Measurements from ENCODE around the gene WNT3A.
"Not testable (repeated sequence)": the region's sequence is repeated elsewhere in the genome, so short reads cannot be mapped to it uniquely, and the experiment has no call there.

WNT3A gene

DNA sequence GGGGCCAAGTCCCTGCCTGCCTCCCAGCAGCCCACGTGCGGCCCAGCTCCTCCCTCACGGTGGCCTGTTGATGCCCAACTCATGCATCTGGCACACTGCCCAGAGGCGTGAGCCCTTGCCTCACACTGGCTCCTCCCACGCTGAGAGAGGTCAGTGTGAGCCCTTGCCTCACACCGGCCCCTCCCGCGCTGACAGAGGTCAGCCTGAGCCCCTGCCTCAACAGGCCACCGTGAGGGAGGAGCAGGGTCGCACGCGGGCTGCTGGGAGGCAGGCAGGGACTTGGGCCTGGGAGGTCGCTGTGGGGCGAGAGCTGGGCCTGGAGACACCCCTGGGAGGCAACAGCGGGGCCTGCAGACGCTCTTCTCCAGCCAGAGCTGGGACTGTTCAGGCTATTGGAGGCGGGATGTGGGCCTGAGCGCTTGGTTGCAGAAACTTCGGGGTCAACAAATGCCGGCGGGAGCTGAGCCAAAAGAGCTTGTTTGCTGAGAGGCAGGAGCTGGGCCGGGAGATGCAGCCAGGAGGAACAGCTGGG is 33.9 kb upstream of the WNT3A start:
- H3K4me1 ChIP-seq (ENCODE audit: control insufficient read depth, insufficient read depth, low read length); H3K27me3 ChIP-seq (ENCODE audit: control insufficient read depth, insufficient read depth, low read length); H3K4me3 ChIP-seq (ENCODE audit: low read depth, low read length); H3K9me3 ChIP-seq (ENCODE audit: control insufficient read depth, insufficient read depth, low read depth, low read length); H3K9ac ChIP-seq (ENCODE audit: low read length); H3K27ac ChIP-seq (ENCODE audit: low read depth, low read length); H3K36me3 ChIP-seq (ENCODE audit: control insufficient read depth, insufficient read depth, low read length): not testable (repeated sequence)

- H3K27ac ChIP-seq (ENCODE audit: low read depth, low read length); H3K4me1 ChIP-seq (ENCODE audit: control insufficient read depth, insufficient read depth, low read length); H3K36me3 ChIP-seq (ENCODE audit: control insufficient read depth, insufficient read depth, low read length); H3K9me3 ChIP-seq (ENCODE audit: control insufficient read depth, insufficient read depth, low read depth, low read length); H3K27me3 ChIP-seq (ENCODE audit: control insufficient read depth, insufficient read depth, low read length); H3K4me3 ChIP-seq (ENCODE audit: low read depth, low read length); H3K9ac ChIP-seq (ENCODE audit: low read length): not testable (repeated sequence)
These were observed 33.0 kb upstream of the WNT3A start for GRCh38 chr1:227973724-227974288.

GRCh38 chr1:227975583-227976283 is 31.1 kb upstream of the WNT3A start:
- H3K9me3 ChIP-seq (ENCODE audit: control insufficient read depth, insufficient read depth, low read depth, low read length); H3K9ac ChIP-seq (ENCODE audit: low read length); H3K36me3 ChIP-seq (ENCODE audit: control insufficient read depth, insufficient read depth, low read length): not testable (repeated sequence)

GRCh38 chr1:227987181-227987580 is 19.6 kb upstream of the WNT3A start:
- no peak overlapping the region for H3K4me3 ChIP-seq (ENCODE audit: low read depth, low read length)
- H3K9ac ChIP-seq (ENCODE audit: low read length): no peak overlapping the region
- no peaks in the 10 kb centered on the region for H3K27me3 ChIP-seq (ENCODE audit: control insufficient read depth, insufficient read depth, low read length)
- no peaks in the 10 kb centered on the region for H3K36me3 ChIP-seq (ENCODE audit: control insufficient read depth, insufficient read depth, low read length)
- H3K9me3 ChIP-seq (ENCODE audit: control insufficient read depth, insufficient read depth, low read depth, low read length): no peaks in the 10 kb centered on the region
- H3K27ac ChIP-seq (ENCODE audit: low read depth, low read length): no peak overlapping the region
- H3K4me1 ChIP-seq (ENCODE audit: control insufficient read depth, insufficient read depth, low read length): no peaks in the 10 kb centered on the region

More at GRCh38 chr1:227975583-227976283, 31.1 kb upstream of the WNT3A start:
- H3K4me1 ChIP-seq (ENCODE audit: control insufficient read depth, insufficient read depth, low read length); H3K27ac ChIP-seq (ENCODE audit: low read depth, low read length); H3K4me3 ChIP-seq (ENCODE audit: low read depth, low read length); H3K27me3 ChIP-seq (ENCODE audit: control insufficient read depth, insufficient read depth, low read length): not testable (repeated sequence)

- Histone ChIP-seq H3K4me3 (ENCODE audit: low read depth, low read length) (no peak overlapping the region), H3K36me3 (ENCODE audit: control insufficient read depth, insufficient read depth, low read length) (no peaks in the 10 kb centered on the region), H3K4me1 (ENCODE audit: control insufficient read depth, insufficient read depth, low read length) (no peaks in the 10 kb centered on the region), H3K27ac (ENCODE audit: low read depth, low read length) (no peak overlapping the region), H3K27me3 (ENCODE audit: control insufficient read depth, insufficient read depth, low read length) (peaks cover 34% of the 10 kb centered on the region), H3K9ac (ENCODE audit: low read length) (no peak overlapping the region), H3K9me3 (ENCODE audit: control insufficient read depth, insufficient read depth, low read depth, low read length) (peaks cover 10% of the 10 kb centered on the region; the same call in 1 of the 2 replicates)
These were observed 12.0 kb upstream of the WNT3A start for GRCh38 chr1:227994632-227995300.

DNA sequence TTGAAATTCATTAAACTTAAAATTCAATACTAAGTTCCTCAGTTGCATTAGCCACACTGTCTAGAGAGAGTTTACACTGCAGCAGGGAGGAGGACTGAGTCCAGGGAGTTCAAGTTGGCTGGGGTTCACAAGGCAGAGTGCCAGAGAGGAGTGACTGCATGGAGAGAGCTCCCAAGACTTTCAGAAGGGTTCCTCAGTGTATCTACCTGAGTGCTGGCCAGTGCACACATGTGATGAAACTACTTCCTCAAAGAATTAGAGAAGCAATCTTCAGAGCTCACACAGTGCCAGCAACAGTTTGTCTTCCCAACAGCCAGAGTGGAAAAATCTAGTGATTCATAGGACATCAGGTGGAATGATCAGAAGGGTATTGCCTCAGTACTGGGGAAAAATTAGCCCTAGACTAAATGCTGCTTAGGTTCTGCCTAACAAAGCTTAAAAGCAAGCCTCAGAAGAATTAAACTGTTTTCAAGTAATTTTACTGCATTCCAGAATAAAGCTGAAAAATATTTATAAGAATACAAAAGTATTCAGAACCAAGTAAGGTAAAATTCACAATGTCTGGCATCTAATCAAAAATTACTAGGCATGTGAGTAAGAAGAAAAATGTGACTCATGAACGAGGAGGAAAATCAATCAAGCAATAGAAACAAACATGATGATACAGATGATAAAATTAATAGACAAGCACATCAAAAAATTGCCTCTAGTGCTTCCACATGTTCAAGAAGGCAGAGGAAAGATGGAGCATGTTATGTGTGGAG is 10.4 kb upstream of the WNT3A start:
- peaks cover 50% of the 10 kb centered on the region for H3K27me3 ChIP-seq (ENCODE audit: control insufficient read depth, insufficient read depth, low read length)
- no peak overlapping the region for H3K27ac ChIP-seq (ENCODE audit: low read depth, low read length)
- no peak overlapping the region for H3K4me3 ChIP-seq (ENCODE audit: low read depth, low read length)
- H3K4me1 ChIP-seq (ENCODE audit: control insufficient read depth, insufficient read depth, low read length): no peaks in the 10 kb centered on the region
- H3K9ac ChIP-seq (ENCODE audit: low read length): no peak overlapping the region
- peaks cover 10% of the 10 kb centered on the region; the same call in 1 of the 2 replicates for H3K9me3 ChIP-seq (ENCODE audit: control insufficient read depth, insufficient read depth, low read depth, low read length)
- no peaks in the 10 kb centered on the region for H3K36me3 ChIP-seq (ENCODE audit: control insufficient read depth, insufficient read depth, low read length)

DNA sequence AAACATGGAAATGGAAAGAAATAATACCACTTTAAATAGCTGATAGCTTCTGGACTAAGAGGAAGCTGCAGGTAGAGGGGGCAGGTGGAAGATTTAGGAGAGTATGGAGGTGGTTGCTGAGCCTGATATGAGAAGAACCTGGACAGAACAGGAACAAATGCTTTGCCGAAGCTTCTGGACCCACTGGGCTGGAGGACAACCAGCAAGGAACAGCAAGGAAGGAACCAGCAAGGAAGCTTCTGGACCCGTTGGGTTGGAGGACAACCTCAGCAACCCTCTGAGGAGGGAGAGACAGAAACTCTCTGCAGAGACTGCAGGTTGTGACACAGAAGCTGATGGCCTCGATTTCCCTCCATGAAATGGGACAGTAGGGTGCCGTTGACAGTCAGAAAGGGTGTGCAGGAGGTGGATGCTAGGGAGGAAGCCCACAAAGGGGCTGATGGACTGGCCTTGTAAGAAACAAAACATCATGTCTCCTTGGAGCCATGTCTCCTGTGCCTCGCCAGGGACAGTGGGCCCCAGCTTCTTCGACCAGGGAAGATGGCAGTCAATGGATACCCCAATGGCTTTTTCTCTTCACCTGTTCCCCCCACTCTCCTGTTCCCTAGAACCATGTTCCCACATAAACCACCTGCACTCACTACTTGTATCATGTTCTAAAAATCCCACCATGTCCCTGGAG is 8.3 kb upstream of the WNT3A start:
- Histone ChIP-seq H3K27me3 (ENCODE audit: control insufficient read depth, insufficient read depth, low read length) (peaks cover 72% of the 10 kb centered on the region), H3K36me3 (ENCODE audit: control insufficient read depth, insufficient read depth, low read length) (no peaks in the 10 kb centered on the region), H3K9me3 (ENCODE audit: control insufficient read depth, insufficient read depth, low read depth, low read length) (peaks cover 10% of the 10 kb centered on the region; the same call in 1 of the 2 replicates), H3K27ac (ENCODE audit: low read depth, low read length) (no peak overlapping the region), H3K9ac (ENCODE audit: low read length) (no peak overlapping the region), H3K4me1 (ENCODE audit: control insufficient read depth, insufficient read depth, low read length) (no peaks in the 10 kb centered on the region), H3K4me3 (ENCODE audit: low read depth, low read length) (no peak overlapping the region)

- H3K36me3 ChIP-seq (ENCODE audit: control insufficient read depth, insufficient read depth, low read length): no peaks in the 10 kb centered on the region
- peaks cover 79% of the 10 kb centered on the region for H3K27me3 ChIP-seq (ENCODE audit: control insufficient read depth, insufficient read depth, low read length)
- no peaks in the 10 kb centered on the region; the same call in 1 of the 2 replicates for H3K4me1 ChIP-seq (ENCODE audit: control insufficient read depth, insufficient read depth, low read length)
- H3K9ac ChIP-seq (ENCODE audit: low read length): no peak overlapping the region
- no peak overlapping the region for H3K4me3 ChIP-seq (ENCODE audit: low read depth, low read length)
- H3K27ac ChIP-seq (ENCODE audit: low read depth, low read length): no peak overlapping the region
- peaks cover 10% of the 10 kb centered on the region; the same call in 1 of the 2 replicates for H3K9me3 ChIP-seq (ENCODE audit: control insufficient read depth, insufficient read depth, low read depth, low read length)
These were observed 7.5 kb upstream of the WNT3A start for GRCh38 chr1:227999056-227999930.

GRCh38 chr1:228000416-228000815 is 6.4 kb upstream of the WNT3A start:
- peaks cover 11% of the 10 kb centered on the region for H3K4me1 ChIP-seq (ENCODE audit: control insufficient read depth, insufficient read depth, low read length)
- H3K9me3 ChIP-seq (ENCODE audit: control insufficient read depth, insufficient read depth, low read depth, low read length): peaks cover 10% of the 10 kb centered on the region; the same call in 1 of the 2 replicates
- H3K27ac ChIP-seq (ENCODE audit: low read depth, low read length): no peak overlapping the region
- H3K9ac ChIP-seq (ENCODE audit: low read length): no peak overlapping the region
- peaks cover 82% of the 10 kb centered on the region for H3K27me3 ChIP-seq (ENCODE audit: control insufficient read depth, insufficient read depth, low read length)
- H3K36me3 ChIP-seq (ENCODE audit: control insufficient read depth, insufficient read depth, low read length): no peaks in the 10 kb centered on the region
- H3K4me3 ChIP-seq (ENCODE audit: low read depth, low read length): no peak overlapping the region
